Activated CD4-positive, CD25-positive, alpha-beta regulatory T cell treated with anti-CD3 and anti-CD28 coated beads, Interleukin-2, amount 50 U/mL, for 72 hours (primary cell): ENCODE results near the gene GRK5.

Experiments used
- DNase-seq: peaks from one replicate; pipeline ENCODE4 v3.0.0; 2021

Gene GRK5

GRCh38 chr10:119367841-119368549 is 160.6 kb downstream of the GRK5 start:
- DNase-seq: no peak

GRCh38 chr10:119368581-119368980 is 161.2 kb downstream of the GRK5 start:
- DNase-seq: no peak

DNA sequence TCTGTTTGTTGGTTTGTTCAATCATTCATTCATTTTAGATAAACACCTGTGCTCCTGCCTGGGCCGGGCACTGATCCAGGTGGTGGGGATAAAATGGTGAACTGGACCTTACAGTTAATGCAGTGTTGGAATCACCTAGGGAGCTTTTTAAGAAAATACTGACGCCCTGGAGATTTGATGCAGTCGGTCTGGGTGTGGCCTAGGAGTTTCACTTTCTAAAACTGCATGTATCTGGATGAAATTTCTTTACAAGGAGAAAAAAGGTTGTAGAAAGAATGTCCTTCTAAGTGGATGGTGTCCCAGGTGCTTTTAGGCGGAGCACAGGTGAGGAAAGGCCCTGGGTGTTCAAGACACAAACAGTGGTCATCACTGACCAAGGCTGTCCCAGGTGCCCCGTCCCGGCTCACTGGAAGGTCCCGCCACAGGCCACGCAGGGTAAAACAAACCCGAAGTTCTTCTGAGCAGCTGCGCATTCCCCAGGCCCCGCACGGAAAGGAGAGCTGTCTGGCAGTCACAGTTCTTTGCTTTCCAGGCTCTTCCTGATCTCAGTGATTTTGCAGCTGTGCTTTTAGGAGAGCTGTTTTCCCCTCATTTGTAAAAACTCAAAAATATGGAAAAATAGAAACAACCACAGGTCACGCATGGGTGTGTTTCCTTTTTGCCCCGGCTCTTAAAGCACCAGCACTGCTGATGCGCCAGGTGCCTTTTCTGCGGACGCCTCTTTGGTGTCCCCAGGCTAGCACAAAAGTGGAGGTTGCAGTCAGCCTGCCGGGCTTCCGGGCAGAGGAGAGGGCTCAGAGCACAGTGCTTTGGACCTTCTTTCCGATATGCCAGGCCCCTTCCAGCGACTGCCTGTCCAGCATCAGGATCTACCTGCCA is 161.9 kb downstream of the GRK5 start:
- no peak for DNase-seq

GRCh38 chr10:119370111-119370741 is 162.9 kb downstream of the GRK5 start:
- DNase-seq: no peak

- no peak for DNase-seq
Observed at GRCh38 chr10:119370972-119371703, 163.8 kb downstream of the GRK5 start.

GRCh38 chr10:119371704-119372663 is 164.6 kb downstream of the GRK5 start:
- no peak for DNase-seq

DNA sequence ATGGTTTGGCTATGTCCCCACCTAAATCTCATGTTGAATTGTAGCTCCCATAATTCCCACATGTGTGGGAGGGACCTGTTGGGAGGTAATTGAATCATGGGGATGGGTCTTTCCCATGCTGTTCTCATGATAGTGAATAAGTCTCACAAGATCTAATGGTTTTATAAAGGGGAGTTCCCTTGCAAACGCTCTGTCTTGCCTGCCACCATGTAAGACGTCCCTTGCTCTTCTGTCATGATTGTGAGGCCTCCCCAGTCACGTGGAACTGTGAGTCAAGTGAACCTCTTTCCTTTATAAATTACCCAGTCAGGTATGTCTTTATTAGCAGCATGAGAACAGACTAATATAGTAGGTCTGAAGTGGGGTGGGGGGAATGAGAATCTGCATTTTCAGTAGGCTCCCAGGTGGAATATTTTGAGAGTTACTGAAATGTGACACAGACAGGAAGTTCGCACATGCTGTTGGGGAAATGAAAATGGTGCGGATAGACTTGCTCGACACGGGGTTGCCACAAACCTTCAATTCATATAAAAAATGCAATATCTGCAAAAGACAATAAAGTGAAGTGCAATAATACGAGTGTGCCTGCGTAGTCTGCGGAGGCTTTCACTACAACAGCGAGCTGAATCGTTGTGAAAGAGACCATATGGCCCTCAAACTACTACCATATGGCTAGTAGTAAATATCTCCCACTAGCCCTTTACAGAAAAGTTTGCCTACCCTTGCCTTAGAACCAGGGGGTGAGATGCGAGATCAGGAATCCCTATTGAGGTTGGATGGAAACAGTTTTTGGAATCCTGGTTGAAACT is 166.1 kb downstream of the GRK5 start:
- DNase-seq: no peak

DNA sequence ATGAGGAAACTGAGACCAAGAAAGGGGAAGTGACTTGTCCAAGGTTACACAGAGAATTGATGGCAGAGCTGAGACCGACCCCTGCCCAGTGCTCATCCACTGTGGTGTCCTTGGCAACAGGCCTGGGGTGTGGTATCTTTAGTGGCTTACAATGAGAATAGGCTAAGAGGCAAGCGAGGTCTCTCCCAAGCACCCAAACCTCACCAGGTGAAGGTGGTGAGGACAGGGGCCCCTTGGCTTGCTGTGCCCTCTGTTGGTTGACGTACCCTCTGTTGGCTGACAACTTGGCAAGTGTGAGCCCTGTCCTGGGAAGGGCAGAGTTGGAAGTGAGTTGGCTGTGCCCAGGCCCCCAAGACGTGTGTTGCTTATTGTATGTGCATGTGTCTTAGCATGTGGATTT is 166.9 kb downstream of the GRK5 start:
- no peak for DNase-seq

DNA sequence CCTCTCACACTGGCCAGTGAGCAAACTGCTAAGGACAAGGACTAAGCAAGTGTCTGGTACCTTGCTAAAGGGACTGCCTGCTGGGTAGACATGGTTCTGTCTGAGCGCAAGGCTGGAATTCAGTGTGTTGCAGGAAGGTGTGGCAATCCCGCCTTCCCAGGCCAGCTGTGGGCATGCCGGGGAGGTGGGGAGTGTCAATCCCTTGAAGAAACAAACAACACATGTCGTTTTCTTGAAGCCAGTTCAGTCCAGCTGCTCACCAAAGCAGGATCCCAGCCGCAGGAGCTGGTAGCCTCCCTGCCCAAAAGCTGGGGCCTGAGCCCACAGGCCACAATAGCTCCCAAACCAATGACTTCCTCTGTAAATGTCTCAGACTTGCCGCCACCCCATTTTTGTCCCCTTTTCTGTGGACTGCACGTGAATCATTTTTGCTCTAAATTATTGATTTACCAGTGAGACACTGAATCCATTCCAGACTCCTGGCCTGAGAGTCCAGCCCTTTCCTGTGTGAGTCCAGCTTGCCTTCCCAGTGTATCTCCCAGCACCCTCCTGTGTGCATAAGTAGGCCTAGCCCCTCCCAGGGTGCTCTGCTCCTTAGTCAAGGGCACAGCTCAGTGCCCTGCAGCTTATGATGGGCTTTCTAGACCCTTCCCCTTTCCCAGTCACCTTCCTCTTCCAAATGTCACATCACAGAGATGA is 168.4 kb downstream of the GRK5 start:
- DNase-seq: no peak

DNA sequence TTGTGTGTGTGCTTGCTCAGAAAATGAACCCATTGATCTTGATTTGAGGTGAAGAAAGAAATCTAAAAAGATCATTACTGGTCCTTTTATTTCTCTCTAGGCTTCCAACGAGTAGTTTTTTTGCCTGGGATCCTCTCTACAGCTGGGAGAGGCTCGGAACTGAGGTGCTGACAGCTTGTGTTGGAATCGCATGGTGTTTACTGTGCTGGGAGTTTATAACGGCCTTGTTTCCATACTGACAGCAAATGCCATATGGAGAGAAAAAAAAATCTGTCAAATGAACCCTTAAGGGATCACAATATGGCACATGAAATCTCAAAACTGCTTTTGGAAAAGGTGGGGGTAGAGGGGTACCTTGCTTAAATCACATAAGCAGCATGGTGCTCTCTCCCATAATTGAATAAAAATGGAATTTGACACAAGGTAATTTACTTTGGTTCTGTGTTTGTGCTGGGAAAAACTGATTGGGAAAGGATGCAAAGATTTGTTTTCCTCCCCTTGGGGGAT is 170.1 kb downstream of the GRK5 start:
- DNase-seq: no peak

GRCh38 chr10:119377958-119378736 is 170.8 kb downstream of the GRK5 start:
- DNase-seq: no peak

DNA sequence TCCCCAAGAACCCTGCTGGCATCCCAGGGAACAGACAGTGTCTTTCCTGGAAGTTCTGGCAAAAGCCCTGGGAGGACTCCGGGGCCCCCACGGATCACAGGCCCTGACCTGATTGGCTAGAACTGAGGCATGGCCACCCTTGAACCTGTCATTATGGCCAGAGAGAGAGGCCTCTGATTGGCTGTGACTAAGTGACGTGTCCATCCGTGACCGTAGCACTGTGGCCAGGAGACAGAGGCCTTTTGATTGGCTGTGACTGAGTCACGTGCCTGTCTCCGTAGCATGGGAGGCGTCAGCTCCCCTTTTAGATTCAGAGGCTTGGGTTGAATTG is 171.3 kb downstream of the GRK5 start:
- no peak for DNase-seq

GRCh38 chr10:119379466-119380071 is 172.2 kb downstream of the GRK5 start:
- no peak for DNase-seq

- no peak for DNase-seq
Observed at GRCh38 chr10:119383174-119383856, 175.9 kb downstream of the GRK5 start.

DNA sequence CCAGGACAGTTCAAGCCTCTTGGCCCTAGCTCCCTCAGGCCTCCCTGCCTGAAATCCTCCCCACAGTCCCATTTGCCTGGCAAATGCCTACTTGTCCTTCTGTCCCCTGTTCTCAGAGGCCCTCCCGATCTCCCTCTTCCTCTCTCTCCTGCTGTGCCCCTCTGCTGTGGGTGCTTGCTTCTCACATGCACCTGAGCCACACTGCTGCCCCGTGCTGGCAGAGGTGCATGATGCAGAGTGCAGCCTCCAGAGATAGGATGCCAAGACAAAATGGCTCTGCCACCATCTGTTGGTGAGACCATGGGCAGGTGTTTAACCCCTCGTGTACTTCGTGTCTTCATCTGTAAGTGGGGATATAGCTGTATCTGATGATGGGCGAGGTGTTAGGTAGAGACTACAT is 176.8 kb downstream of the GRK5 start:
- no peak for DNase-seq

- DNase-seq: no peak
Observed at GRCh38 chr10:119386666-119387065, 179.3 kb downstream of the GRK5 start.

- DNase-seq: no peak
Observed at GRCh38 chr10:119388849-119389345, 181.5 kb downstream of the GRK5 start.
